Measurements from ENCODE around the gene OBSCN. TPM values are rescaled to one million over a fixed set of nuclear protein-coding genes. Genes with fewer than 3 reads are reported as not detected.

The OBSCN gene
- total and polyA plus RNA-seq, 2 donors (not counting 1 experiment from before 2014, with no cell fraction given): 10.0 to 63.9 TPM

DNA sequence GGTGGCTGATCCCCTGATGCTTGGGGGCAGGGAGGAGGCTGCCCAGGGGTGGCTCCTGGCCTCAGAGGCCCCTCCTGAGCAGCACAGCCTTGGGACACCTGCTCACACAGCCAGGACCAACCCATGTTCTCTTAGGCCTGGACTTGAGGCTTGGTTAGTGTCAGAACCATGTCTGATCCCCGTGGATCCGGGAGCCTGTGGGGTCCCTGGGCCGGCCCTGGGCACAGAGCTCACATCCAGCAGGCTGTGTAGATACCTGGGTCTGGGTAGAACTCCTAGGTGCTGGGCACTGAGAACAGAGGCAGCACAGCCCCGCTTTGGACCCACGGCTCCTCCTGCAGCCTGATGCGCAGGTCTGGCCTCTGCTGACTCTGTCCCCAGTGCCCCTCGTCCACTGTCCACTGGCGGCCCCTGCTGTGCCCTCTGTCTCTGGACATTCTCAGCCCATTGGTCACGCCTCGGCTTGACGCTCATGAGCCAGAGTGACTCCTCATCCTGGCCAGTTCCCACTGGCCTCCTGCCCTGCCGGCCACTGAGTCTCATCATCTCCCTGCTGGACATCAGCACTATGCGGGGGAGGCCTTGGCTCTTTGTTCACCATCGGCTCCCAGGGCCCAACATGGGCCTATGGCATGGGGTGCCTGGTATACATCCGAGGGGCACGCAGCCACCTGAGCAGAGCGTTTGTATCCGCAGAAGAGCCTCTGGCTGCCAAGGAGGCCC is 128.6 kb downstream of the OBSCN start:
- 93% methylated on average over 18 of the region's 18 CpGs for WGBS (ENCODE audit: insufficient coverage)
- no peak overlapping the region for H3K27ac Mint-ChIP-seq

DNA sequence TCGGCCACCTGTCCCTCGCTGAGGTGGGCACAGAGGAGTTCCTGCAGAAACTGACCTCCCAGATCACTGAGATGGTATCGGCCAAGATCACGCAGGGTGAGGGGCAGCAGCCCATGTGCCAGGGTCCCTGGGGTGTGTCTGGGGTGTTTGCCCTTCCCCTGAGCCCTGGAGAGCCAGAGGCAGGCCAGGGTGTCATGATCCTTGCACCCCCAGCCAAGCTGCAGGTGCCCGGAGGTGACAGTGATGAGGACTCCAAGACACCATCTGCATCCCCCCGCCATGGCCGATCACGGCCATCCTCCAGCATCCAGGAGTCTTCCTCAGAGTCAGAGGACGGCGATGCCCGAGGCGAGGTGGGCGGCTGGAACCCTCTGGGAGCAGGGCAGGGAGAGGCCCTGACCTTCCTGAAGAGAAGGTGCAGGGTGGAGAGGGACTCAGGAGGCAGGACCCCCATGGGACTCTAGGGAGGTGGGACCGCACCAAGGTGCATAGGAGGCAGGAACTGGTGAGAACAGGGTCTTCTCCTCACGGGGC is 129.3 kb downstream of the OBSCN start:
- no peak overlapping the region for H3K4me3 ChIP-seq (ENCODE audit: control extremely low read depth in 1 of 5, extremely low read depth in 1 of 5, insufficient read depth in 1 of 5, low read depth in 2 of 5, low read length in 4 of 5)
- peaks cover 0 to 2% of the 10 kb centered on the region in 2 experiments for H3K36me3 ChIP-seq (replicated peaks in 1 of 2; ENCODE audit: control extremely low read depth in 1 of 2, control insufficient read depth in 1 of 2, extremely low read depth in 1 of 2, insufficient read depth in 2 of 2, low read length in 1 of 2)
- H3K4me1 ChIP-seq (ENCODE audit: control insufficient read depth in 2 of 2, insufficient read depth in 2 of 2, low read length in 2 of 2): no peaks in the 10 kb centered on the region
- ATAC-seq (ENCODE audit: low read depth) (no peak), DNase-seq (no peak)
- H3K27ac ChIP-seq (ENCODE audit: low read length in 2 of 2): no peak overlapping the region
- H3K9ac ChIP-seq (ENCODE audit: low read length): no peak overlapping the region
- CTCF ChIA-PET: no interaction called here
- Mint-ChIP-seq H3K27ac (no peak overlapping the region), H3K9me3 (ENCODE audit: insufficient read depth) (no peaks in the 10 kb centered on the region), H3K4me3 (no peak overlapping the region), H3K27me3 (no peaks in the 10 kb centered on the region), H3K4me1 (no peaks in the 10 kb centered on the region)
- no peaks in the 10 kb centered on the region for H4K20me1 ChIP-seq (ENCODE audit: control insufficient read depth, insufficient read depth, low read length, poor library complexity, severe bottlenecking)
- H2AFZ ChIP-seq (ENCODE audit: insufficient read depth, low read depth, low read length, poor library complexity, severe bottlenecking): no peak overlapping the region
- H3K9me3 ChIP-seq (ENCODE audit: control extremely low read depth in 1 of 3, control insufficient read depth in 2 of 3, insufficient read depth in 1 of 3, low read length in 2 of 3): no peaks in the 10 kb centered on the region
- no peaks in the 10 kb centered on the region for H3K79me2 ChIP-seq (ENCODE audit: control insufficient read depth, insufficient read depth, low read length)
- no peak for TF ChIP-seq EZH2 (IDR thresholded peaks at IDR 0.05; ENCODE audit: borderline replicate concordance, insufficient read depth, low read depth, low read length, poor library complexity, severe bottlenecking)
- TF ChIP-seq, protein P1, sequence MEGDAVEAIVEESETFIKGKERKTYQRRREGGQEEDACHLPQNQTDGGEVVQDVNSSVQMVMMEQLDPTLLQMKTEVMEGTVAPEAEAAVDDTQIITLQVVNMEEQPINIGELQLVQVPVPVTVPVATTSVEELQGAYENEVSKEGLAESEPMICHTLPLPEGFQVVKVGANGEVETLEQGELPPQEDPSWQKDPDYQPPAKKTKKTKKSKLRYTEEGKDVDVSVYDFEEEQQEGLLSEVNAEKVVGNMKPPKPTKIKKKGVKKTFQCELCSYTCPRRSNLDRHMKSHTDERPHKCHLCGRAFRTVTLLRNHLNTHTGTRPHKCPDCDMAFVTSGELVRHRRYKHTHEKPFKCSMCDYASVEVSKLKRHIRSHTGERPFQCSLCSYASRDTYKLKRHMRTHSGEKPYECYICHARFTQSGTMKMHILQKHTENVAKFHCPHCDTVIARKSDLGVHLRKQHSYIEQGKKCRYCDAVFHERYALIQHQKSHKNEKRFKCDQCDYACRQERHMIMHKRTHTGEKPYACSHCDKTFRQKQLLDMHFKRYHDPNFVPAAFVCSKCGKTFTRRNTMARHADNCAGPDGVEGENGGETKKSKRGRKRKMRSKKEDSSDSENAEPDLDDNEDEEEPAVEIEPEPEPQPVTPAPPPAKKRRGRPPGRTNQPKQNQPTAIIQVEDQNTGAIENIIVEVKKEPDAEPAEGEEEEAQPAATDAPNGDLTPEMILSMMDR (IDR thresholded peaks at IDR 0.05): no peak
- no peaks in the 10 kb centered on the region for H3K27me3 ChIP-seq (replicated peaks in 1 of 4; ENCODE audit: control extremely low read depth in 1 of 4, control insufficient read depth in 3 of 4, insufficient read depth in 4 of 4, low read length in 3 of 4)
- intact Hi-C loops (cut with micrococcal nuclease): no loop called here
- H3K4me2 ChIP-seq (replicated peaks; ENCODE audit: low read depth, low read length, poor library complexity, severe bottlenecking): no peak overlapping the region
- 90% methylated on average over 14 of the region's 15 CpGs for WGBS (ENCODE audit: insufficient coverage)
- POLR2A ChIA-PET: no interaction called here

More for the DNA sequence above, 128.6 kb downstream of the OBSCN start:
- H4K20me1 ChIP-seq (ENCODE audit: control insufficient read depth, insufficient read depth, low read length, poor library complexity, severe bottlenecking): no peaks in the 10 kb centered on the region
- ChIA-PET POLR2A (no interaction called here), CTCF (no interaction called here)
- H3K9me3 Mint-ChIP-seq (ENCODE audit: insufficient read depth): no peaks in the 10 kb centered on the region
- H3K9ac ChIP-seq (ENCODE audit: low read length): no peak overlapping the region
- H3K79me2 ChIP-seq (ENCODE audit: control insufficient read depth, insufficient read depth, low read length): no peaks in the 10 kb centered on the region
- H3K9me3 ChIP-seq (ENCODE audit: control extremely low read depth in 1 of 3, control insufficient read depth in 2 of 3, insufficient read depth in 1 of 3, low read length in 2 of 3): no peaks in the 10 kb centered on the region
- H3K27ac ChIP-seq (ENCODE audit: low read length in 2 of 2): no peak overlapping the region
- no peaks in the 10 kb centered on the region for H3K4me1 ChIP-seq (ENCODE audit: control insufficient read depth in 2 of 2, insufficient read depth in 2 of 2, low read length in 2 of 2)
- TF ChIP-seq EZH2 (IDR thresholded peaks at IDR 0.05; ENCODE audit: borderline replicate concordance, insufficient read depth, low read depth, low read length, poor library complexity, severe bottlenecking): no peak
- TF ChIP-seq, protein P1 (IDR thresholded peaks at IDR 0.05): no peak
- no peak overlapping the region for H3K4me3 ChIP-seq (ENCODE audit: control extremely low read depth in 1 of 5, extremely low read depth in 1 of 5, insufficient read depth in 1 of 5, low read depth in 2 of 5, low read length in 4 of 5)
- DNase-seq: no peak
- H3K27me3 ChIP-seq (replicated peaks in 1 of 4; ENCODE audit: control extremely low read depth in 1 of 4, control insufficient read depth in 3 of 4, insufficient read depth in 4 of 4, low read length in 3 of 4): no peaks in the 10 kb centered on the region
- peaks cover 0 to 2% of the 10 kb centered on the region in 2 experiments for H3K36me3 ChIP-seq (replicated peaks in 1 of 2; ENCODE audit: control extremely low read depth in 1 of 2, control insufficient read depth in 1 of 2, extremely low read depth in 1 of 2, insufficient read depth in 2 of 2, low read length in 1 of 2)
- H3K4me3 Mint-ChIP-seq: no peak overlapping the region
- intact Hi-C loops (cut with micrococcal nuclease): no loop called here
- H3K4me2 ChIP-seq (replicated peaks; ENCODE audit: low read depth, low read length, poor library complexity, severe bottlenecking): no peak overlapping the region
- no peak for ATAC-seq (ENCODE audit: low read depth)
- no peaks in the 10 kb centered on the region for H3K4me1 Mint-ChIP-seq
- H3K27me3 Mint-ChIP-seq: no peaks in the 10 kb centered on the region
- H2AFZ ChIP-seq (ENCODE audit: insufficient read depth, low read depth, low read length, poor library complexity, severe bottlenecking): no peak overlapping the region
